ENCODE data around the gene NRDE2. TPM values are rescaled to one million over a fixed set of nuclear protein-coding genes. Genes with fewer than 3 reads are reported as not detected.

NRDE2 gene
- total and polyA plus RNA-seq, 2 of the 4 experiments (the other 2 are of a cell fraction): 4.5 to 9.3 TPM

DNA sequence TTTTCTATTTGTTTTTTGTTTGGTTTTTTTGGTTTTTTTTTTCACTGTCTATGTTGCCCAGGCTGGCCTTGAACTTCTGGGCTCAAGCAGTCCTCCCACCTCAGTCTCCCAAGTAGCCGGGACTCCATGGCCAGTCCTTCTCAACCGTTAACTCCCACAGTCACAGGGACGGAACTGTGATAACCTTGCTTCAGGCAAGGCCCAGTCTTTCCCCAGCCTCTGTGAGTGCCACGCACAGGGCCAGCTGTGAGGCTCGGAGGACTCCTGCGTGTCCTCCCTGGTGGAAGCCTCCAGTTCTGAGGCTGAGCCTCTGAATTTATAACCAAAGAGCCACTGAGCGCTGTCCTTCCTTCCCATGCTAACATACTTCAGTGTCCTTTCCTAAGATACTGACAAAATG lies 51.6 kb downstream of the NRDE2 start:
- Histone ChIP-seq H3K27ac (ENCODE audit: insufficient read depth, low read length) (no peak overlapping the region), H3K4me3 (ENCODE audit: insufficient read depth, low read depth, low read length) (no peak overlapping the region), H2AK9ac (replicated peaks; ENCODE audit: low read depth, low read length, poor library complexity) (peak overlapping the region; percentile 21), H2AFZ (replicated peaks; ENCODE audit: low read length, poor library complexity) (no peak overlapping the region), H3K4me2 (ENCODE audit: low read depth, low read length) (no peak overlapping the region), H4K5ac (ENCODE audit: low read depth, low read length) (no peak overlapping the region), H3K9me3 (ENCODE audit: control insufficient read depth, insufficient read depth, low read length) (no peaks in the 10 kb centered on the region), H2BK15ac (ENCODE audit: low read depth, low read length) (peak overlapping the region; percentile 74; the same call in 1 of the 3 replicates), H3K4ac (ENCODE audit: low read depth, low read length) (peak overlapping the region; percentile 83), H3K23ac (ENCODE audit: low read depth, low read length) (no peak overlapping the region), H3K18ac (ENCODE audit: low read depth, low read length) (no peak overlapping the region), H4K91ac (ENCODE audit: insufficient read depth, low read depth, low read length) (peak overlapping the region; percentile 80), H2BK5ac (ENCODE audit: low read depth, low read length, poor library complexity, severe bottlenecking) (peak overlapping the region; percentile 17), H3K9ac (ENCODE audit: low read depth, low read length) (no peak overlapping the region), H3K56ac (ENCODE audit: extremely low read depth, insufficient read depth, low read length) (no peak overlapping the region), H3K14ac (replicated peaks; ENCODE audit: low read depth, low read length) (0 out of 2 replicates have a peak overlapping the region, but pooled peaks have one; percentile 29), H3K27me3 (ENCODE audit: control insufficient read depth, insufficient read depth, low read length) (no peaks in the 10 kb centered on the region), H2AK5ac (ENCODE audit: low read depth, low read length) (peak overlapping the region; percentile 93), H3K79me1 (ENCODE audit: low read depth in 1 of 2, low read length in 2 of 2) (peaks cover 0 to 12% of the 10 kb centered on the region in 2 experiments; a peak in 2 of 4 replicates), H3K4me1 (ENCODE audit: control insufficient read depth, insufficient read depth, low read length) (peaks cover 6% of the 10 kb centered on the region; the same call in 1 of the 2 replicates), H4K8ac (ENCODE audit: low read depth in 2 of 2, low read length in 2 of 2) (no peak overlapping the region), H2BK120ac (ENCODE audit: low read depth, low read length) (peak overlapping the region; percentile 82), H3K36me3 (ENCODE audit: control insufficient read depth, insufficient read depth, low read length) (peaks cover 13% of the 10 kb centered on the region), H2BK20ac (ENCODE audit: low read depth, low read length) (no peak overlapping the region), H4K20me1 (ENCODE audit: insufficient read depth, low read length) (no peaks in the 10 kb centered on the region), H3K9me1 (ENCODE audit: insufficient read depth, low read length) (peaks cover 15% of the 10 kb centered on the region)
- intact Hi-C loops (cut with micrococcal nuclease) (no loop called here), dilution Hi-C loops (cut with HindIII; ENCODE audit: low sequenced_read_pairs, unreplicated experiment) (no loop called here), in situ Hi-C loops (cut with MboI; ENCODE audit: low sequenced_read_pairs) (loop anchor here (25.0 kb wide), 1 partner anchor 882 kb away; no protein-coding TSS in a partner anchor)
- ATAC-seq (ENCODE audit: low read depth) (no peak), DNase-seq (no peak)
- WGBS, 2 experiments (ENCODE audit: extremely low coverage in 2 of 2, insufficient read length in 1 of 2): 98% methylated on average over 5 of the region's 7 CpGs; no CpG with 5 or more reads in 1 of the 2 experiments
- no TSS peak for BruUV-seq (replicated peaks)
- ChIA-PET CTCF (no interaction called here), POLR2A (ENCODE audit: unreplicated experiment) (no interaction called here)
- TF ChIP-seq CEBPB (IDR thresholded peaks at IDR 0.05; ENCODE audit: low read depth, low read length): no peak
- no peak for TF ChIP-seq RFX5 (IDR thresholded peaks at IDR 0.05; ENCODE audit: low read depth, low read length)
- no peak for TF ChIP-seq RCOR1 (IDR thresholded peaks at IDR 0.05; ENCODE audit: insufficient replicate concordance, low read length)
- TF ChIP-seq POLR2A (IDR thresholded peaks at IDR 0.05; ENCODE audit: low read depth, low read length): no peak
- TF ChIP-seq SMC3 (IDR thresholded peaks at IDR 0.05; ENCODE audit: low read depth, low read length): no peak
- no peak for TF ChIP-seq NFE2L2 (IDR thresholded peaks at IDR 0.05; ENCODE audit: low read depth, low read length)

Data from IMR-90 (cell line).